ENCODE measurements around the gene NSRP1.

- no peak for TF ChIP-seq ARNT (IDR thresholded peaks at IDR 0.05)
- no peak for TF ChIP-seq ZNF384 (IDR thresholded peaks at IDR 0.05)
- TF ChIP-seq ELF4 (IDR thresholded peaks at IDR 0.05): no peak
- no peak for TF ChIP-seq HDGF (IDR thresholded peaks at IDR 0.05; ENCODE audit: borderline replicate concordance)
- TF ChIP-seq BHLHE40 (IDR thresholded peaks at IDR 0.05; ENCODE audit: borderline replicate concordance): no peak
Measured at GRCh38 chr17:30217746-30218245, 101.2 kb downstream of the NSRP1 start.

Measured in HEK293T (cell line).